Endothelial cell of umbilical vein (primary cell): ENCODE measurements around the gene UPF3A. TPM values are rescaled to one million over a fixed set of nuclear protein-coding genes. Genes with fewer than 3 reads are reported as not detected.

ENCODE experiments used
- BruUV-seq: library from RNA; stranded (reverse); fragments of 400-500 nt; replicated peaks from 2 replicates; lab custom pipeline; 2021; lab: Mats Ljungman, UMichigan
- CTCF ChIA-PET: fragments of 300-600, 350-600 bp; sonication (Branson Sonifier 250); formaldehyde crosslinking; loops from one replicate; lab custom pipeline; 2021; ENCODE audit warnings: antibody characterized with exemption, inconsistent platforms; lab: Charles Lee
- POLR2A ChIA-PET: fragments of 300-600, 350-600 bp; sonication (Branson Sonifier 250); formaldehyde crosslinking; loops from one replicate; lab custom pipeline; 2021; ENCODE audit warnings: antibody characterized with exemption, inconsistent platforms; lab: Charles Lee
- DNase-seq: peaks from one replicate; pipeline ENCODE4 v3.0.0-alpha.2; 2011; ENCODE audit warnings: low read depth, low spot score
- FAIRE-seq: peaks from 2 replicates; lab custom pipeline; 2011; peaks lifted over from hg19 to GRCh38; lab: Jason Lieb, UNC
- H2AFZ ChIP-seq: 2 replicates; pipeline ENCODE4 v1.6.0; 2012; ENCODE audit warnings: low read depth, low read length, control low read depth, inconsistent platforms
- H3K27ac ChIP-seq: 2 replicates; pipeline ENCODE4 v1.5.1; 2011; ENCODE audit warnings: low read depth, mild to moderate bottlenecking, control low read depth, low read length, moderate library complexity; ENCODE audit not compliant: insufficient read depth
- H3K27me3 ChIP-seq, 2 experiments: 2 replicates each; pipeline versions ENCODE4 v1.6.0 to v1.6.1; 2011; ENCODE audit warnings: low read length in 2 of 2, mixed read lengths in 1 of 2; ENCODE audit not compliant: control insufficient read depth in 2 of 2, insufficient read depth in 2 of 2
- H3K36me3 ChIP-seq, 2 experiments: 2 replicates in 1 of 2; 3 replicates in 1 of 2; pipeline ENCODE4 v1.5.1; 2011; ENCODE audit warnings: low read length in 2 of 2, mild to moderate bottlenecking in 1 of 2, moderate library complexity in 1 of 2; ENCODE audit not compliant: control insufficient read depth in 2 of 2, insufficient read depth in 2 of 2; ENCODE audit errors: extremely low read depth in 1 of 2
- H3K4me1 ChIP-seq: 3 replicates; pipeline ENCODE4 v1.5.1; 2011; ENCODE audit warnings: mild to moderate bottlenecking, low read length; ENCODE audit not compliant: control insufficient read depth, insufficient read depth; ENCODE audit errors: extremely low read depth
- H3K4me2 ChIP-seq: 2 replicates; pipeline ENCODE4 v1.6.1; 2011; ENCODE audit warnings: low read length, control low read depth, mixed read lengths; ENCODE audit not compliant: insufficient read depth
- H3K4me3 ChIP-seq, 3 experiments: fragments of 200-600 bp in 1 of 3; sonication (generic), shearing (Covaris generic) in 1 of 3; replicated peaks in 1 of 3; 2 replicates each; pipeline ENCODE4 v1.5.1; 2011 to 2016; ENCODE audit warnings: control low read depth in 3 of 3, low read length in 3 of 3, mild to moderate bottlenecking in 2 of 3, inconsistent platforms in 1 of 3, low read depth in 1 of 3, moderate library complexity in 1 of 3; ENCODE audit not compliant: insufficient read depth in 1 of 3
- H3K79me2 ChIP-seq: 2 replicates; pipeline ENCODE4 v1.6.0; 2012; ENCODE audit warnings: low read length, inconsistent platforms; ENCODE audit not compliant: control insufficient read depth, insufficient read depth
- H3K9ac ChIP-seq: replicated peaks from 2 replicates; pipeline ENCODE3; 2011; ENCODE audit warnings: low read length, control low read depth; ENCODE audit not compliant: insufficient read depth; ENCODE audit errors: extremely low read depth
- H3K9me1 ChIP-seq: replicated peaks from 3 replicates; pipeline ENCODE4 v1.6.0; 2011; ENCODE audit warnings: mild to moderate bottlenecking, low read length; ENCODE audit not compliant: control insufficient read depth, insufficient read depth; ENCODE audit errors: extremely low read depth
- H3K9me3 ChIP-seq: replicated peaks from 2 replicates; pipeline ENCODE4 v1.5.1; 2012; ENCODE audit warnings: low read length, inconsistent platforms; ENCODE audit not compliant: control insufficient read depth, insufficient read depth
- H4K20me1 ChIP-seq: replicated peaks from 2 replicates; pipeline ENCODE3; 2011; ENCODE audit warnings: mild to moderate bottlenecking, low read length; ENCODE audit not compliant: control insufficient read depth, insufficient read depth; ENCODE audit errors: extremely low read depth
- CTCF ChIP-seq, 2 donors: IDR thresholded peaks; 1 replicate in 1 of 2; 2 replicates in 1 of 2; pipeline ENCODE4 v1.5.1; 2011; ENCODE audit warnings: low read length in 2 of 2, mild to moderate bottlenecking in 2 of 2, moderate library complexity in 2 of 2, control low read depth in 1 of 2, inconsistent platforms in 1 of 2, low read depth in 1 of 2; ENCODE audit not compliant: insufficient read depth in 1 of 2; ENCODE audit errors: extremely low read depth in 1 of 2
- EZH2 ChIP-seq: IDR thresholded peaks from 2 replicates; pipeline ENCODE4 v1.6.1; 2012; ENCODE audit warnings: borderline replicate concordance, low read depth, mild to moderate bottlenecking, moderate library complexity, low read length, inconsistent platforms; ENCODE audit not compliant: severe bottlenecking
- FOS ChIP-seq: IDR thresholded peaks from 2 replicates; pipeline ENCODE4 v1.6.1; 2011; ENCODE audit warnings: mild to moderate bottlenecking, low read length, moderate library complexity, borderline replicate concordance; ENCODE audit not compliant: insufficient read depth
- GATA2 ChIP-seq: IDR thresholded peaks from 2 replicates; pipeline ENCODE4 v1.7.0; 2011; ENCODE audit warnings: low read depth, mild to moderate bottlenecking, moderate library complexity, mixed read lengths, low read length; ENCODE audit not compliant: insufficient read length, insufficient read depth
- JUN ChIP-seq: IDR thresholded peaks from 2 replicates; pipeline ENCODE4 v1.6.1; 2011; ENCODE audit warnings: borderline replicate concordance, low read depth; ENCODE audit not compliant: insufficient read length, insufficient read depth
- MAX ChIP-seq: IDR thresholded peaks from 2 replicates; pipeline ENCODE4 v1.6.1; 2011; ENCODE audit not compliant: insufficient read depth, insufficient read length
- MYC ChIP-seq: IDR thresholded peaks from one replicate; pipeline ENCODE4 v1.6.1; 2011; ENCODE audit warnings: mild to moderate bottlenecking, low read depth, low read length
- POLR2A ChIP-seq: IDR thresholded peaks from 2 replicates; pipeline ENCODE4 v1.6.1; 2012; ENCODE audit warnings: low read depth, mild to moderate bottlenecking, control low read depth, low read length
- POLR2AphosphoS5 ChIP-seq: IDR thresholded peaks from 2 replicates; pipeline ENCODE4 v1.6.1; 2012; ENCODE audit warnings: low read depth, mild to moderate bottlenecking, control low read depth, low read length, moderate library complexity; ENCODE audit not compliant: insufficient read depth
- dilution Hi-C: fragments of 300-500 bp; cut with MboI; formaldehyde crosslinking; loops from one replicate; pipeline ENCODE4 v1.15.0; 2019; ENCODE audit warnings: low sequenced_read_pairs; ENCODE audit not compliant: extremely low pct_ligation_motif_present
- intact Hi-C: fragments of 100-400 bp; cut with micrococcal nuclease; formaldehyde crosslinking; loops from one replicate; pipeline ENCODE4 v1.10.0; 2022
- polyA plus RNA-seq, 4 experiments: library from polyadenylated mRNA; depleted of rRNA in 3 of 4; stranded (reverse) in 3 of 4; unstranded in 1 of 4; fragments of >200 nt; gene quantifications; 2 replicates each; pipeline versions ENCODE4 v1.2.1 to v1.2.3, GENCODE V29; 2011 to 2012; ENCODE audit warnings: missing spikeins in 1 of 4
- total RNA-seq: library from RNA; stranded (reverse); gene quantifications from 2 replicates; pipeline ENCODE4 v1.2.3, GENCODE V29; 2021

Gene UPF3A
- total and polyA plus RNA-seq, 2 donors (not counting 3 experiments of a cell fraction or from before 2014, with no cell fraction given), result 37.2 to 75.4 TPM

GRCh38 chr13:114284680-114285079 is 3.3 kb downstream of the UPF3A start:
- POLR2A ChIA-PET, result no interaction called here
- no peak for DNase-seq
- no peak overlapping the region for H2AFZ ChIP-seq
- no peak for TF ChIP-seq POLR2A
- no peak for TF ChIP-seq GATA2
- TF ChIP-seq POLR2AphosphoS5, result no peak
- no peak for TF ChIP-seq MYC
- TF ChIP-seq FOS, result no peak
- TF ChIP-seq MAX, result no peak
- no peak for TF ChIP-seq CTCF (IDR thresholded peaks at IDR 0.05; ENCODE audit: extremely low read depth in 1 of 2, insufficient read depth in 1 of 2, low read depth in 1 of 2, low read length in 2 of 2)
- no peak for TF ChIP-seq JUN
- TF ChIP-seq EZH2, result no peak
- no peak overlapping the region for H3K4me3 ChIP-seq
- H3K36me3 ChIP-seq, result peaks cover 8 to 13% of the 10 kb centered on the region in 2 experiments
- peaks cover 28% of the 10 kb centered on the region for H3K79me2 ChIP-seq
- peaks cover 9% of the 10 kb centered on the region for H3K4me1 ChIP-seq
- no peaks in the 10 kb centered on the region for H4K20me1 ChIP-seq
- no peak overlapping the region for H3K4me2 ChIP-seq
- no peaks in the 10 kb centered on the region for H3K27me3 ChIP-seq
- CTCF ChIA-PET, result no interaction called here
- dilution Hi-C loops (no loop called here), intact Hi-C loops (no loop called here)
- H3K9me3 ChIP-seq, result no peaks in the 10 kb centered on the region
- H3K9ac ChIP-seq, result no peak overlapping the region
- H3K27ac ChIP-seq, result no peak overlapping the region
- no TSS peak for BruUV-seq
- no peak for FAIRE-seq
- no peaks in the 10 kb centered on the region for H3K9me1 ChIP-seq
